Epidermal melanocyte (primary cell): Measurements from ENCODE around the gene GHDC.
"Not testable (repeated sequence)": the region's sequence is repeated elsewhere in the genome, so short reads cannot be mapped to it uniquely, and the experiment has no call there.

Experiments
- DNase-seq: peaks from one replicate; pipeline ENCODE4 v3.0.0; 2011; ENCODE audit warnings: low spot score; ENCODE audit not compliant: insufficient read length

The GHDC gene

DNA sequence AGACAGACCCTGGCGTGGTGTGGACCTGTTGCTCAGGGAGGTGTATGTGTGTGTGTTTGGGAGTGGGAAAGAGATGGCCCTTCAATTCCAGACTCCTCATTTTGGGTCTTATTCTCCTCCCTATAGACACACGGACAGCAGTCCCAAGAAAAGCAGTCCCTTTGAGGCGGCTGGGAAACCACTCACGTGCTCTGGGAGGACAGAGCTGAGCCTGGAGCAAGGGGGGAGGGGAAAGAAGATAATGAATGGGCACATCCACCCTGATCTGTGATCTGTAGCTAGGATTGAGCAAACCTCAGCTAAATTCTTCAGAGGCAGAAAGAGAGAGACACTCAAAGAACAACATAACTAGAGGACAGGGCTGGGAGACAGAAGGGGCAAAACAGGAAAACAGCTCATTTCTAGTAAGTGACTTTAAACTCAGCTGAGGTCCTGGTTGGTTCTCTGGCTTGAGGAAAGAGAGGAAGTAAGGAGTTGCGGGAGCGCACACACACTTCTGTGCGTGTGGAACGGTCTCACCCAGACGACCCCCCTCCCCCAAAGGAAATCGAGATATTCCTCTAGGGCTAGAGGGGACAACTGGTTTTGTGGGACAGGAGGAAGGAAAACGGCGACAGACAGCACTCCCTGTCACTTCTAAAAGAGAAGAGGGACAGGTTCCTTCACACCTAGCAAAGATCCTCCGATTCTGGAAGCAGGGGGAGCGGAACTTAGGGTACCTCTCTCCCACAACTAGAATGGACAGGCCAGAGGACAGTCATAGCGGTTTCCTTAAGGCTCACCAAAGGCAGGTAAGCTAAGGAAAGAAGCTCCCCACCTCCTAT, 40.2 kb downstream of the GHDC start:
- no peak for DNase-seq

DNA sequence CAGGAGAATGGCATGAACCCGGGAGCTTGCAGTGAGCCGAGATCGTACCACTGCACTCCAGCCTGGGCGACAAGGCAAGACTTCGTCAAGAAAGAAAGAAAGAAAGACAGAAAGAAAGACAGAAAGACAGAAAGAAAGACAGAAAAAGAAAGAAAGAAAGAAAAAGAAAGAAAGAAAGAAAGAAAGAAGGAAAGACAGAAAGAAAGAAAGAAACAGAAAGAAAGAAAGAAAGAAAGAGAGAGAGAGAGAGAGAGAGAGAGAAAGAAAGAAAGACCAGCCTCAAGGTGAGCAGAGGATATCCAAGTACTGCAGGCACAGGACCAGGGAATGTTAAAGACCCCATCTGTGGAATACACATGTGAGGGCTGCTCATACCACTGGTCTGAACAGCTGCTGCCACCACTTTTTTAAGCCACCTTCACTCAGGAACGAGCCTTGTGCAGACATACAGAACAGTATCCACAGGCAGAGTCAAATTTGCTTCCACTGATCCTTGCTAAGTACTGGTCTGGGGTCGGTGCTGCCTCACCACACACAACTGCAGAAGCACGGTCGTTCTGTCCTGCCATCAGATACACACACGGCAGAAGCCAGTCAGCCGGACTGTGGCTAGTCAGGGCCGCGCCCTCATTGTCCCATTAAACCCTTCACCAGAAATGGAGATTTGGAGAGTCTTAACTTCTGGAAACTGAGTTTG, 47.2 kb downstream of the GHDC start:
- no peak for DNase-seq

DNA sequence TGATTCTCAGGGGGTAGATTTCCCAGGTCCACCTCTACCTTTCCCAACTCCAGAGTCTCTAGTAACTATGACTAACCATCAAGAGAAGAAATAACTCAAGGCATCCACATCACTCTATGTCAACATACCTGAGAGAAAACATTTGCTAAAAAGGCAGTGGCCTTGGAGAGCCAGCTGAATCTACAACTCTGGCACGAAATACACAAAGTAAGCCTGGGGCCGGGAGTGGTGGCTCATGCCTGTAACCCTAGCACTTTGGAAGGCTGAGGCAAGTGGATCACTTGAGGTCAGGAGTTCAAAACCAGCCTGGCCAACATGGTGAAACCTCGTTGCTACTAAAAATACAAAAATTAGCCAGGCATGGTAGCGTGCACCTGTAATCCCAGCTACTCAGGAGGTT, 51.2 kb downstream of the GHDC start:
- DNase-seq, result not testable (repeated sequence)

DNA sequence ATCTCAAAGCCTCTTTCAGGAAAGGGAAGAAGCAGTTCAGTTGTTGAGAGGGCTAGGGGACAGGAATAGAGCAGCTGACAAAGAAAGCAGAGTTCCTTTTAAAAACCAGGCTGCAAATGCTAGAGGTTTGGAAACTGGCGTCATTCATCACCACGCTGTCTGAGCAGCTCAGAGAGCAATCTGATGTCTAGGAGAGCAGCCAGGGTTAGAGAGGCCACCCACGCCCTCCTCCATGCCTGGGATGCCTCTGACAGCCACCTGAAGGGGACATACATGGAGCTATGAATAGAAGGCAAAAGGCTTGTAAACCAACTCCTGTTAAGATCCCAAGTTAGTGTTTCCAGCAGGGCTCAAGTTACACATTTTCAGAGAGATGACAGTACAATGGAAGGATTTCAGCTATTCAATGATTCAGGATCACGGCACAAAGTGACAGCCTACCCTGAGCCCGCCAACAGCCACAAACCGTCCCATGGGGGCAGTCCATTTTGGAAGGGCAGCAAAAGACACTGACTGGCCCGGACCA, 51.9 kb downstream of the GHDC start:
- DNase-seq, result no peak

DNA sequence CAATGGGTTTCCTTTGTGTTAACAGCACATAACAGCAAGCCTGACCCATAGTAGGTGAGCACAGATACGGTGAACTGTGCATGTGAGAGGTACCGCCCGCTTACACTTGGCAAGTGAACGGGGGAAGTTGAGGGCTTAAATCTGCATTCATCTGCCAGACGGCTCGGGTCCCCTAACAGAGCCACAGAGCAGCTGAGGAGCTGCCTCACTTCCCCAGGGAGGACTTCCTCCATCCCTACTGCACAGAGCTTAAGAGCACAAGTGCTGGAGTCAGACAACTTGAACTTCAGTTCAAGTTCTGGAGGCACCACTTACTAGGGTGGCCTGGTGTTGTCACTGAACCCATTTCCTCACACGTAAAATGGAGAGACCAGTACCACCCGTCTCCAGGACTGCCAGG, 52.9 kb downstream of the GHDC start:
- no peak for DNase-seq

DNA sequence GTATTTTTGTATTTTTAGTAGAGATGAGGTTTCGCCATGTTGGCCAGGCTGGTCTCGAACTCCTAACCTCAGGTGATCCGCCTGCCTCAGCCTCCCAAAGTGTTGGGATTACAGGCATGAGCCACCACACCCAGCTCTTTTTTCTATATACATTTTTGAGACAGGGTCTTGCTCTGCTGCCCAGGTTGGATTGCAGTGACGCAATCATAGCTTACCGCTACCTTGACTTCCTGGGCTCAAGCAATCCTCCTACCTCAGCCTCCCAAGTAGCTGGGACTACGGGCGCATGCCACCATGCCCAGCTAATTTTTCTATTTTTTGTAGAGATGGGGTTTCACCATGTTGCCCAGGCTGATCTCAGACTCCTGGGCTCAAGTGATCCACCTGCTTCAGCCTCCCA, 53.6 kb downstream of the GHDC start:
- DNase-seq, result not testable (repeated sequence)
